CD4-positive, alpha-beta T cell treated with Interleukin-12 subunit alpha and Interleukin-12 subunit beta, for 1 hour (primary cell): ENCODE measurements around the gene NMD3.
"Not testable (repeated sequence)": the region's sequence is repeated elsewhere in the genome, so short reads cannot be mapped to it uniquely, and the experiment has no call there.

Source experiments
- DNase-seq: peaks from one replicate; pipeline ENCODE4 v3.0.0-alpha.2; 2020

Gene NMD3

GRCh38 chr3:161233557-161233956 is 12.4 kb downstream of the NMD3 start:
- no peak for DNase-seq

GRCh38 chr3:161236240-161236639 is 15.1 kb downstream of the NMD3 start:
- DNase-seq: no peak

- no peak for DNase-seq
Observed at GRCh38 chr3:161239700-161240099, 18.6 kb downstream of the NMD3 start.

GRCh38 chr3:161244538-161244937 is 23.4 kb downstream of the NMD3 start:
- no peak for DNase-seq

- no peak for DNase-seq
Observed at GRCh38 chr3:161247049-161247448, 25.9 kb downstream of the NMD3 start.

GRCh38 chr3:161250116-161250515 is 29.0 kb downstream of the NMD3 start:
- DNase-seq: no peak

- no peak for DNase-seq
Observed at GRCh38 chr3:161251716-161252115, 30.6 kb downstream of the NMD3 start.

GRCh38 chr3:161252143-161252542 is 31.0 kb downstream of the NMD3 start:
- DNase-seq: no peak

- DNase-seq: no peak
Observed at GRCh38 chr3:161253711-161254110, 32.6 kb downstream of the NMD3 start.

- no peak for DNase-seq
Observed at GRCh38 chr3:161254861-161255260, 33.8 kb downstream of the NMD3 start.

GRCh38 chr3:161263057-161263456 is 41.9 kb downstream of the NMD3 start:
- DNase-seq: no peak

GRCh38 chr3:161264852-161265251 is 43.7 kb downstream of the NMD3 start:
- DNase-seq: no peak

- no peak for DNase-seq
Observed at GRCh38 chr3:161265916-161266571, 44.9 kb downstream of the NMD3 start.

GRCh38 chr3:161266731-161267150 is 45.6 kb downstream of the NMD3 start:
- no peak for DNase-seq

GRCh38 chr3:161267646-161268045 is 46.5 kb downstream of the NMD3 start:
- DNase-seq: no peak

- DNase-seq: no peak
Observed at GRCh38 chr3:161268601-161269000, 47.5 kb downstream of the NMD3 start.

- DNase-seq: no peak
Observed at GRCh38 chr3:161270991-161271390, 49.9 kb downstream of the NMD3 start.

GRCh38 chr3:161271646-161272045 is 50.5 kb downstream of the NMD3 start:
- no peak for DNase-seq

- DNase-seq: no peak
Observed at GRCh38 chr3:161272524-161272923, 51.4 kb downstream of the NMD3 start.

GRCh38 chr3:161273589-161274218 is 52.6 kb downstream of the NMD3 start:
- DNase-seq: peak; percentile 40

GRCh38 chr3:161274691-161275298 is 53.7 kb downstream of the NMD3 start:
- peak; percentile 58 for DNase-seq

GRCh38 chr3:161275919-161276318 is 54.8 kb downstream of the NMD3 start:
- no peak for DNase-seq

- not testable (repeated sequence) for DNase-seq
Observed at GRCh38 chr3:161282387-161282786, 61.3 kb downstream of the NMD3 start.

GRCh38 chr3:161284989-161285388 is 63.9 kb downstream of the NMD3 start:
- no peak for DNase-seq
